ENCODE data around the gene UGT3A1. TPM values are rescaled to one million over a fixed set of nuclear protein-coding genes. Genes with fewer than 3 reads are reported as not detected.
A peak's percentile ranks its signal among the peaks of the same experiment; 100 is the strongest.

The UGT3A1 gene
- total RNA-seq, 1 experiment from 2014 or later = 2.1 TPM

GRCh38 chr5:35908814-35909213 lies 82.4 kb downstream of the UGT3A1 start:
- peaks cover 60% of the 10 kb centered on the region for H3K9me3 Mint-ChIP-seq
- POLR2A ChIA-PET = interaction anchor here (0.7 kb wide), 1 partner anchor 127 kb away, joined by 3 read pairs; no protein-coding TSS in a partner anchor
- DNase-seq (ENCODE audit: low spot score) = no peak
- TF ChIP-seq SMAD3 (CRISPR knock-in tag; IDR thresholded peaks at IDR 0.05; ENCODE audit: borderline replicate concordance) (no peak), ZSCAN18 (CRISPR knock-in tag; IDR thresholded peaks at IDR 0.05) (no peak), ZNF281 (CRISPR knock-in tag; IDR thresholded peaks at IDR 0.05) (no peak), NFE2L1 (CRISPR knock-in tag; IDR thresholded peaks at IDR 0.05) (no peak), ZNF396 (CRISPR knock-in tag; IDR thresholded peaks at IDR 0.05; ENCODE audit: borderline replicate concordance) (no peak), FOXP1 (CRISPR knock-in tag; IDR thresholded peaks at IDR 0.05; ENCODE audit: borderline replicate concordance) (no peak), ZNF263 (CRISPR knock-in tag; IDR thresholded peaks at IDR 0.05; ENCODE audit: low read depth) (no peak), SMAD4 (CRISPR knock-in tag; IDR thresholded peaks at IDR 0.05) (no peak), KAT7 (CRISPR knock-in tag; IDR thresholded peaks at IDR 0.05; ENCODE audit: borderline replicate concordance) (no peak), ZNF317 (CRISPR knock-in tag; IDR thresholded peaks at IDR 0.05; ENCODE audit: borderline replicate concordance, low read depth) (no peak)
- TF ChIP-seq, protein P1, sequence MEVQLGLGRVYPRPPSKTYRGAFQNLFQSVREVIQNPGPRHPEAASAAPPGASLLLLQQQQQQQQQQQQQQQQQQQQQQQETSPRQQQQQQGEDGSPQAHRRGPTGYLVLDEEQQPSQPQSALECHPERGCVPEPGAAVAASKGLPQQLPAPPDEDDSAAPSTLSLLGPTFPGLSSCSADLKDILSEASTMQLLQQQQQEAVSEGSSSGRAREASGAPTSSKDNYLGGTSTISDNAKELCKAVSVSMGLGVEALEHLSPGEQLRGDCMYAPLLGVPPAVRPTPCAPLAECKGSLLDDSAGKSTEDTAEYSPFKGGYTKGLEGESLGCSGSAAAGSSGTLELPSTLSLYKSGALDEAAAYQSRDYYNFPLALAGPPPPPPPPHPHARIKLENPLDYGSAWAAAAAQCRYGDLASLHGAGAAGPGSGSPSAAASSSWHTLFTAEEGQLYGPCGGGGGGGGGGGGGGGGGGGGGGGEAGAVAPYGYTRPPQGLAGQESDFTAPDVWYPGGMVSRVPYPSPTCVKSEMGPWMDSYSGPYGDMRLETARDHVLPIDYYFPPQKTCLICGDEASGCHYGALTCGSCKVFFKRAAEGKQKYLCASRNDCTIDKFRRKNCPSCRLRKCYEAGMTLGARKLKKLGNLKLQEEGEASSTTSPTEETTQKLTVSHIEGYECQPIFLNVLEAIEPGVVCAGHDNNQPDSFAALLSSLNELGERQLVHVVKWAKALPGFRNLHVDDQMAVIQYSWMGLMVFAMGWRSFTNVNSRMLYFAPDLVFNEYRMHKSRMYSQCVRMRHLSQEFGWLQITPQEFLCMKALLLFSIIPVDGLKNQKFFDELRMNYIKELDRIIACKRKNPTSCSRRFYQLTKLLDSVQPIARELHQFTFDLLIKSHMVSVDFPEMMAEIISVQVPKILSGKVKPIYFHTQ (CRISPR knock-in tag; IDR thresholded peaks at IDR 0.05) = no peak
- peak; percentile 55 for ATAC-seq
- no peak overlapping the region for H3K27ac Mint-ChIP-seq
- peaks cover 30% of the 10 kb centered on the region for H3K36me3 Mint-ChIP-seq
- H3K4me1 Mint-ChIP-seq = peaks cover 10% of the 10 kb centered on the region
- peaks cover 16% of the 10 kb centered on the region for H3K27me3 Mint-ChIP-seq (ENCODE audit: low read depth)
- CTCF ChIA-PET = interaction anchor here (0.6 kb wide), 1 partner anchor 164 kb away, joined by 3 read pairs; no protein-coding TSS in a partner anchor
- H3K4me3 Mint-ChIP-seq = no peak overlapping the region

- TF ChIP-seq NR3C1 (CRISPR knock-in tag; conservative IDR thresholded peaks at IDR 0.05; ENCODE audit: low read depth) (no peak), ZNF416 (CRISPR knock-in tag; IDR thresholded peaks at IDR 0.05) (no peak), STAT6 (CRISPR knock-in tag; conservative IDR thresholded peaks at IDR 0.05; ENCODE audit: low read depth) (no peak)
- Mint-ChIP-seq H3K36me3 (peaks cover 27% of the 10 kb centered on the region), H3K4me1 (peaks cover 10% of the 10 kb centered on the region), H3K4me3 (no peak overlapping the region), H3K27me3 (ENCODE audit: low read depth) (peaks cover 16% of the 10 kb centered on the region), H3K27ac (no peak overlapping the region), H3K9me3 (peaks cover 57% of the 10 kb centered on the region)
- DNase-seq (ENCODE audit: low spot score) (no peak), ATAC-seq (peak; percentile 69)
- CTCF ChIA-PET = interaction anchor here (0.7 kb wide), 1 partner anchor 18 kb away, joined by 3 read pairs; no protein-coding TSS in a partner anchor
- POLR2A ChIA-PET = no interaction called here
Measured at GRCh38 chr5:35908228-35908627, 83.0 kb downstream of the UGT3A1 start.

Data from WTC11 (cell line).